BE2C (cell line): ENCODE results near the gene TAS2R30.
"Not testable (repeated sequence)": the region's sequence is repeated elsewhere in the genome, so short reads cannot be mapped to it uniquely, and the experiment has no call there.

Experiments used
- DNase-seq: peaks from one replicate; pipeline ENCODE4 v3.0.0-alpha.2; 2020
- H3K27me3 ChIP-seq: fragments of 250-450 bp; sonication (Bioruptor Pico); 2 replicates; pipeline ENCODE4 v1.5.1; 2020; ENCODE audit warnings: mild to moderate bottlenecking
- H3K36me3 ChIP-seq: fragments of 250-450 bp; sonication (Bioruptor Pico); 2 replicates; pipeline ENCODE4 v1.5.1; 2020; ENCODE audit warnings: mild to moderate bottlenecking
- H3K4me1 ChIP-seq: fragments of 250-450 bp; sonication (Bioruptor Pico); 2 replicates; pipeline ENCODE4 v1.5.1; 2020
- H3K4me3 ChIP-seq: 2 replicates; pipeline ENCODE4 v1.5.1; 2011; ENCODE audit warnings: low read depth, low read length
- H3K9me3 ChIP-seq: fragments of 250-450 bp; sonication (Bioruptor Pico); 2 replicates; pipeline ENCODE4 v1.5.1; 2020
- TF ChIP-seq, protein P1 (sequence below): IDR thresholded peaks from 2 replicates; pipeline ENCODE4 v1.5.1; 2012; ENCODE audit warnings: mild to moderate bottlenecking, low read depth, low read length

Gene TAS2R30

DNA sequence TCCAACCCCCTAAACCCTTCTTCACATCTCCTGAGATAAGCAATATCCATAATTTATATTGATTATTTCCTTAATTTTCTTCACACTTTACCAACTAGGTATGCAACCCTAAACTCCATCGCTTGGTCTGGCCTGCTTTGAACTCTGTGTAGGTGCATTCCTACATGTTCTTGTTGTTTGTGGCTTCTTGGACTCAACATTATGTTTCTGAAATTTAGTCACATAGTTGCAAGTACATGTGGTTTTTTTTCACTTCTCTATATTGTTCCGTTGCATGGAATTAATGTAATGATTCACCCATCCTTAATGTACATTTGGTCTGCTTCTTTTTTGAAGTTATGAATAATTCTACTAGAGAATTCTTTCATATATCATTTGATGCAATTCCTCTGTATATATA is 1.6 kb upstream of the TAS2R30 start:
- H3K9me3 ChIP-seq, result no peaks in the 10 kb centered on the region
- H3K4me1 ChIP-seq, result no peaks in the 10 kb centered on the region
- H3K27me3 ChIP-seq, result no peaks in the 10 kb centered on the region
- no peak for DNase-seq
- TF ChIP-seq, protein P1, sequence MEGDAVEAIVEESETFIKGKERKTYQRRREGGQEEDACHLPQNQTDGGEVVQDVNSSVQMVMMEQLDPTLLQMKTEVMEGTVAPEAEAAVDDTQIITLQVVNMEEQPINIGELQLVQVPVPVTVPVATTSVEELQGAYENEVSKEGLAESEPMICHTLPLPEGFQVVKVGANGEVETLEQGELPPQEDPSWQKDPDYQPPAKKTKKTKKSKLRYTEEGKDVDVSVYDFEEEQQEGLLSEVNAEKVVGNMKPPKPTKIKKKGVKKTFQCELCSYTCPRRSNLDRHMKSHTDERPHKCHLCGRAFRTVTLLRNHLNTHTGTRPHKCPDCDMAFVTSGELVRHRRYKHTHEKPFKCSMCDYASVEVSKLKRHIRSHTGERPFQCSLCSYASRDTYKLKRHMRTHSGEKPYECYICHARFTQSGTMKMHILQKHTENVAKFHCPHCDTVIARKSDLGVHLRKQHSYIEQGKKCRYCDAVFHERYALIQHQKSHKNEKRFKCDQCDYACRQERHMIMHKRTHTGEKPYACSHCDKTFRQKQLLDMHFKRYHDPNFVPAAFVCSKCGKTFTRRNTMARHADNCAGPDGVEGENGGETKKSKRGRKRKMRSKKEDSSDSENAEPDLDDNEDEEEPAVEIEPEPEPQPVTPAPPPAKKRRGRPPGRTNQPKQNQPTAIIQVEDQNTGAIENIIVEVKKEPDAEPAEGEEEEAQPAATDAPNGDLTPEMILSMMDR, result no peak
- no peaks in the 10 kb centered on the region for H3K36me3 ChIP-seq
- H3K4me3 ChIP-seq, result no peak overlapping the region

DNA sequence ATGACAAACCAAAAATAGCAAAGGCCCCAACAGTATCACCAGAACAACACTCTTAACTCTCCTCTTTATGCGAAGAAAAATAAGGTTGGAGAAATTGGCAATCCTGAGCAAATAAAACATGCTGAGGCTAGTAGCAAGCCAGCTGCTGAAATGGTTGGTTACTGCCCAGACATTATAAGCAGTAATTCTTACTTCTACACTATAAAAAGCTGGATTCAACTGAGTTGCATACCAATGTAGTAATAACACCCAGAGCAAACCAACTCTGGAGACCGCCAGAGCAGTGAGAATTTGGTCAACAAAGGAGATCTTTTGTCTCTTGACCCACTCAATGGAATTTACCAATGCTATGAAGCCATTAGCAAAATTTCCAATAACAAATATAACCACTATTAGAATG is 628 bp downstream of the TAS2R30 start:
- Histone ChIP-seq H3K4me1 (no peaks in the 10 kb centered on the region), H3K9me3 (no peaks in the 10 kb centered on the region), H3K4me3 (no peak overlapping the region), H3K36me3 (no peaks in the 10 kb centered on the region), H3K27me3 (no peaks in the 10 kb centered on the region)
- TF ChIP-seq, protein P1, result no peak
- DNase-seq, result no peak

DNA sequence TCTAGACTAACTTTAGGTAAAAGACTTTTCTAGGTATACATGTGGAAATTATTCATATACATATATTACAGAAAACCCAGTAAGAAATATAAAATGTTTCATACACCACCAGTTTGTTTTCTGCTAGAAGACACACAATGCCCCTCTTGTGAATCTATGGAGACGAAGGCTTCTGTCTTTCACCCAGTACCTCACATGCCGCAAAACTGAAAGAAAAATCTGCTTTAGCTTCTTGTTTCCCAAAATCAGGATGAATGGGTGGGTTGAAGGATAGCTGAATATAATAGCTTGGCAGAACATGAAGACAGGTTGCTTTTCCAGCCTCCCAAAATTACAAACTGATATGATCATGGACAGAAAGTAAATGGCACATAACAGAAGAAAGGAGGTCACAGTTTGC is 1.3 kb downstream of the TAS2R30 start:
- Histone ChIP-seq H3K27me3 (no peaks in the 10 kb centered on the region), H3K4me3 (no peak overlapping the region), H3K9me3 (no peaks in the 10 kb centered on the region), H3K4me1 (no peaks in the 10 kb centered on the region), H3K36me3 (no peaks in the 10 kb centered on the region)
- DNase-seq, result no peak
- TF ChIP-seq, protein P1, result no peak

DNA sequence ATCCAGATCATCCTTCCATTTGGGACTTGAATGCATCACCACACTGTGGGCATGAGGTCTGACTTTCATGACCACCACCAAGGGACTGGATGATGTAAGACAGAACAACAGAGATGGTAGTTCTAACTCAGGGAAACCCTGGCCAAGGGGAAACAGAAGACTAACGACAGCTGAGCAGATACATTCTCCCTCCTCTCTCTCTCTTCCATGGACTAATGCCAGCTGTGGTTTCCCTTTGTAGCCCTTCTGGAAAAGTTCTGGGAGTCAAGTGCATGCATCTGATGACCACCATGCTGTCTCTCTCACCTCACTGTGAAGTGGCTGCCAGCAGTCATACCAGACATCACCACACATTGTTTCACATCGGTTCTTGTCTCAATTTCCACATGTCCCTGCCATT is 3.4 kb downstream of the TAS2R30 start:
- TF ChIP-seq, protein P1, result no peak
- no peaks in the 10 kb centered on the region for H3K9me3 ChIP-seq

DNA sequence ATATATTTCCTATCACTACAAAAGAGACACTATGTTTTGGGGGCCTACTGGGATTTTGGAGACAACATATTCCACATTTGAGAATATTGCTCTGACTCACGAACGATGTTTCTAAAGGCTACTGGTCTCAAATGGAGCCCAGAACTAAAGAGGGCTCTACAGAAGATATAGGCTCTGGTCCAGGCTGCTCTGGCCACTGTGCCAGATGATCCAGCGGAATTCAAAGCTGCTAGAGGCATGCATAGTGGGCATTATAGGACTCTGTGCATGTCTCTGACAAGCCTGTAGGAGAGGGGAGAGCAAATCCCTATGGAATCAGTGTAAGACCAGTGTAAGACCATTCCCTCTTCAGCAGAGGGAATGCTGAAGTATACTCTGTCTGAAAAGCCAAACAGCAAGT is 4.1 kb downstream of the TAS2R30 start:
- H3K27me3 ChIP-seq, result no peaks in the 10 kb centered on the region

More for the DNA sequence above, 3.4 kb downstream of the TAS2R30 start:
- Histone ChIP-seq H3K36me3 (no peaks in the 10 kb centered on the region), H3K4me1 (no peaks in the 10 kb centered on the region), H3K4me3 (no peak overlapping the region), H3K27me3 (no peaks in the 10 kb centered on the region)
- DNase-seq, result no peak

DNA sequence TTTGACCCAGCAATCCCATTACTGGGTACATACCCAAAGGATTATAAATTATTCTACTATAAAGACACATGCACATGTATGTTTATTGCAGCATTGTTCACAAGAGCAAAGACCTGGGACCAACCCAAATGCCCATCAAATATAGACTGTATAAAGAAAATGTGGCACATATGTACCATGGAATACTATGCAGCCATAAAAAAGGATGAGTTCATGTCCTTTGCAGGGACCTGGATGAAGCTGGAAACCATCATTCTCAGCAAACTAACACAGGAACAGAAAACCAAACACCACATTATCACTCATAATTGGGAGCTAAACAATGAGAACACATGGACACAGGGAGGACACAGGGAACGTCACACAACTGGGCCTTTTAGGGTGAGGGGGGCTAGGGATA is 20.3 kb downstream of the TAS2R30 start:
- H3K4me1 ChIP-seq, H3K27me3 ChIP-seq, H3K9me3 ChIP-seq, H3K36me3 ChIP-seq, DNase-seq, H3K4me3 ChIP-seq: not testable (repeated sequence)

More for the DNA sequence above, 4.1 kb downstream of the TAS2R30 start:
- TF ChIP-seq, protein P1, result no peak
- H3K4me3 ChIP-seq, result no peak overlapping the region
- H3K9me3 ChIP-seq, result no peaks in the 10 kb centered on the region
- DNase-seq, result no peak
- no peaks in the 10 kb centered on the region for H3K36me3 ChIP-seq
- H3K4me1 ChIP-seq, result no peaks in the 10 kb centered on the region

DNA sequence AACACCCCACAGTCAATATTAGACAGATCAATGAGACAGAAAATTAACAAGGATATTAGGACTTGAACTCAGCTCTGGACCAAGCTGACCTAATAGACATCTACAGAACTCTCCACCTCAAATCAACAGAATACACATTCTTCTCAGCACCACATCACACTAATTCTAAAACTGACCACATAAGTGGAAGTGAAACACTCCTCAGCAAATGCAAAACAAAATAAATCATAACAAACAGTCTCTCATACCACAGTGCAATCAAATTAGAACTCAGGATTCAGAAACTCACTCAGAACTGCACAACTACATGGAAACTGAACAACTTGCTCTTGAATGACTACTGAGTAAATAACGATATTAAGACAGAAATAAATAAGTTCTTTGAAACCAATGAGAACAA is 23.2 kb downstream of the TAS2R30 start:
- not testable (repeated sequence) for H3K4me1 ChIP-seq, H3K9me3 ChIP-seq, H3K27me3 ChIP-seq, H3K4me3 ChIP-seq, DNase-seq, H3K36me3 ChIP-seq
